Stimulated activated CD4-positive, alpha-beta T cell treated with anti-CD3 and anti-CD28 coated beads, Interleukin-2, amount 100 ng/mL, for 24 hours (primary cell): ENCODE measurements around the gene RNF144A.

ENCODE experiments used
- DNase-seq, 2 donors: peaks; one replicate each; pipeline ENCODE4 v3.0.0-alpha.2; 2020

Gene RNF144A

DNA sequence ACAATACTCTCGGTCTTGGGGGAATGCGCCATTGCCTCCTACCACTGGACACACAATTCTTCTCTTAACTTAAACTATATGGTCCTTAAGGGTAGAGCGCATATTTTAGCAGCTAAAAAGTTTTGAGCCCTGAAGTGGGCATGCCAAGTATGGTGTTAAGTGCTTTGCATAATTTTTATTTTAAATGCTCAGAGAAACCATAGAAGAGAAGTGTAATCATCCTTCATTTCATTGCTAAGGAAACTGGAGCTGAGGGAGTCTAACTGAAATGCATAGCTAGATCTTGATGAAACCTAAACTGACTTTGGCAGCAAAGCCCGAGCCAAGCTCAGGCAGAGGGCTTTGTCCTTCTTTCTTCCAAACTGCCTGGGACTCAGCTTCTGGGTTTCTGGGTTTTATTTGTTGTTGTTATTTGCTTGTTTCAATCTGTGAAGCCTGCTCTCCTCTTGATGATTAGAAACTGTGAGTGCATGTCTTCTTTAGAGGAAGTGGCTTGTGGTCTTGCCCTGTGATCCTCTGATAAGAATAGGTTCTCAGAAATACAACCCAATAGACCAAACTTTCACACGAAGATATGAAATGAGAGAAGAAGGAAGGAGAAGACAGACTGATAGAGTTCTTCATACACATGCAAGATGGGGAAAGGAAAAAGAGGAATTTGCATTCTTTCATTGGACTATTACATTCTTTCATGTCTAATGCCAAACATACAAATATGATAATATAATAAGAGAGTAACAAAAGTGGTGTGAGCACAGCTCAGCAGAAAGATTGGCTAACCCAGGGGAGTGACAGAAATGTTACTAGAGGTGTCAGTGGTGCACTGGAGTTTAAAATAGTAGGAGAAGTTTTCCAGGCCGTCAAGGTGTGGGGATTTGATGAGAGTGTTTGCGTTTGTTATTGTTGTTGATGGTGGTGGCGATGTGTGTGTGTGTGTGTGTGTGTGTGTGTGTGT lies 7.5 kb upstream of the RNF144A start:
- no peak for DNase-seq

DNA sequence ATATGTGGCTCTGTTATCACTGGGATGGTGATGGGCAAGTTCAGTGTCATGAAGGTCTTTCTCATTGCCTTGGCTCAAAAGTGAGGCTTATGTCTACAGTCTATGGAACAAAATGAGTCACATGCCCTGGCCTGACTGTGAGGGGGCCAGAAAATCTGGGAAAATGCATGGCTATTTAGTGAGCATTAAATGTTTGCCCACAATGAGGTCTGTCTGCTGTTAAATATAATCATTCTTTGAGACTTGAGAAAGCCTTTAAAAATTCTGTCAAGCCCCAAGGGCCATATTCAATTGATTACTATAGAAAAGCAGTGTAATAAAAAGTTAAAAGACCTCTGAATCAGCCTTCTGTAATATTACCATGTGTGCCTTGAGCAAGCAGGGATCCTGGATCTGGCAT lies 5.5 kb upstream of the RNF144A start:
- DNase-seq: no peak

DNA sequence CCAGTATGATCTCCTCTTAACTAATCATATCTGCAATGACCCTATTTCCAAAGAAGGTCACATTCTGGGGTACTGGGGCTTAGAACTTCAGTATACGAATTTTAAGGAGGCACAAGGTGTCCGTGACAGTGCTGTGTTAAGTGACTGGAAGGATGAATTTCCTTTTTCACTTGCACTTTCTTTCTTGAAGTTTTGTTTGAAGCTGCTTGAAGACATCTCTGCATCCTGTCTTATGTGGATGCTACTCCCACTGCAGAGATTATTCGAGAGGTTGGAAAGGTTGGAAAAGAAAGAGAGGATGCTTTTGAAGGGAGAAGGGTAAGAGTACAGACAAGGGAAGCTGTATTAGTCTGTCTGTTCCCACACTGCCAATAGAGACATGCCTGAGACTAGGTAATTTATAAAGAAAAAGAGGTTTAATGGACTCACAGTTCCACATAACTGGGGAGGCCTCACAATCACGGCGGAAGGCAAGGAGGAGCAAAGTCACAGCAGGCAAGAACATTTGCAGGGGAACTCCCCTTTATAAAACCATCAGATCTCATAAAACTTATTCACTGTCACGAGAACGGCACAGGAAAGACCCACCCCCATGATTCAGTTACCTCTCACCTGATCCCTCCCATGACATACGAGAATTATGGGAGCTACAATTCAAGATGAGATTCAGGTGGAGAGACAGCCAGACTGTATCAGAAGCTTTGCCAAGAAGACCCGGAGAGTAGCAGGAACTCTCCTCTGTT lies 3.6 kb upstream of the RNF144A start:
- peak; percentile 54 to 57 for DNase-seq

DNA sequence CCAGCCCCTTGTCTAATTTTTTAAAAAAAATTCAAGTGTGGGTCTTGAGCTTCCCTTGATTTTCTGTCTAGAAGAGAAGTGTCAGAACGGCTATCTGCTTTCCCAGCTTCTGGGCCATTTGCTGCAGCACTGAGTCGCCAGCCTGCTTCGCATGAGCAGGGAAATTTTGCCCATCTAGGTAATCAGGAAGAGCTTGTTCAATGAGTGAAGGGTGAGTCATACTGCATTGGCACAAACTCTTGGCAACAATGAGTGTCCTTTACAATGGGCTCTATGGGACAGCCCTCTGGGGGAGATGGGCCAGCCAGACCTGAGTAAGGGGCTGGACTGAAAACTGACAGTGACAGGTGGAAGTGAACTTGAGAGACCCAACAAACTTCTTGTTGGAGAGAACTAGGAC lies 2.4 kb upstream of the RNF144A start:
- no peak for DNase-seq

DNA sequence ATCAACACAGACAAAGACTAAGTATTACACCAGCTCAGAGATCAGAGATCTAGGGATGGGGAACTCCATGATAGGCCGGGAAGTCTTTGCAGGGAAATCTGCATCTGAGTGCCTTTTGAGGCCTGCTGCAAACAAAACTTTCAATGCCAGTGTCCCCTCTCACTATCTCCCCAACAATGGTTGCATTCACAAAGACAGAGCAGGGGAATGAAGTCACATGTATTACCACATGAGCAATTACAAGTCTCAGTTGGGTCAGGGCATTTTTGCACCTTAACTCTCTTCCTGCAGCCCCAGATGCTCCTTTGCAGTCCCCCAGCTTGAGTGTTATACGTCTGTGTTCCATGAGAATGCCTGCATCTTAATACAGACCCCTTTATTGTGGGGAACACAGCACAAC lies 1.8 kb upstream of the RNF144A start:
- no peak for DNase-seq

DNA sequence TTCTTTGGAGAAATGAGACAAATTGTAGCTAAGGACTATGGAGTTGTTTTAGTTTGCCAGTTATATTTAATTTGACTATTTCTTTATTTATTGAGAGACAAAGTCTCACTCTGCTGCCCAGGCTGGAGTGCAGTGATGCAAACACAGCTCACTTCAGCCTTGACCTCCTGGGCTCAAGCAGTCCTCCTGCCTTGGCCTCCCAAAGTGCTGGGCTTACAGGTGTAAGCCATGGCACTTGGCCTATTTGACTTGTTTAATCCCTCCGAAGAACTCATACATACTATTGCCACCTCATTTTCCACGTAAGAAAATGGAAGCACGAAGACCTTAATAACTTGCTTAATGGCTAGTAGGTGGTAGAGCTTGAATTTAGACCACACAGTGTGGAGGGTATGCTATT lies 988 bp upstream of the RNF144A start:
- DNase-seq: no peak

DNA sequence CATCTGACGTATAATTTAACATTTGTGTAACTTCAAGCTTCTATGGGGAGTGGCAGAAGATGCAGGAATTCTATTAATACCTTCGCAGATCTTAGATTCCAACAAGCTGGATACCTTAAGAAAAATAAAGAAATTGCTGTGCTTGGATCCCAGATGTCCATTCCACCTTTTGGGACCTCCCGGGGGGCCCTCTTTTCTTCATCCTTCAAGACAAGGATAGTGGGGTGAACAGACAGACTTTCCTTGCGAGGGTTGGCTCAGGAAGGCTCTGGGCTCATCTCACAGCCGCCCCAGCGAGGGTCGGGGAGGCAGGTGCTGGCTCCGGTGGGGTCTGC lies 509 bp upstream of the RNF144A start:
- no peak for DNase-seq

DNA sequence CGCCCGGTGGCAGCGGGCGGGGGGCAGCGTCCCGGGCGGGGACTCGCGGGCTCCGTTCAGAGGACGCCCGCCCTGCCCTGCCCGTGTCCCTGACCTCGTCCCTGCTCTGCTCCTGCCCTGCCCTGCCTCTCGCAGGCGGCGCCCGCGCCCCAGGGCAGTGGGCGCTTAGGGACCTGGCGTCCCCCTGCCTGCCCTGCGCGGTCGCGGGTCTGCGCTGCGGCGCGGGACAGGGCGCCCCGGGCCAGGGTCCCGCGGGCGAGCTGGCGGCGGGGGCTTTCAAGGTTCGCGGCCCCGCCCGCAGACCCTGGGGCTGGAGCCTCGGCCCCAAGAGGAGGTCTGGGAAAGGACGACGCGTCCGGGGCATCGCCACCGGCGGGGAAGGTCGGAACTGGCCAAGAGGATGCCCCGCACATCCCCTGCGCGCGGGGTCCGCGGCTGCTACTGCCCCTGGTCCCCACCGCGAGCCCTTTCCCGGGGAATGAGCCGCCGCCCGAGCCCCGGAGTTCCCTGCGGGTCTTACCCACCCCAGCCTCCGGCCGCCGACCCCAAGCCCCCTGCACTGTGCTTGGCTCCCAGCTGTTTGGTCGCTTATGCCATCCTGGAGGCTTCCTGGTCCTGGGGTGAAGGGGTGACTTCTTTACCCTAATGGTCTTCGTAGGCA lies 679 bp downstream of the RNF144A start:
- DNase-seq: peak in 1 of 2 donors; percentile 32

DNA sequence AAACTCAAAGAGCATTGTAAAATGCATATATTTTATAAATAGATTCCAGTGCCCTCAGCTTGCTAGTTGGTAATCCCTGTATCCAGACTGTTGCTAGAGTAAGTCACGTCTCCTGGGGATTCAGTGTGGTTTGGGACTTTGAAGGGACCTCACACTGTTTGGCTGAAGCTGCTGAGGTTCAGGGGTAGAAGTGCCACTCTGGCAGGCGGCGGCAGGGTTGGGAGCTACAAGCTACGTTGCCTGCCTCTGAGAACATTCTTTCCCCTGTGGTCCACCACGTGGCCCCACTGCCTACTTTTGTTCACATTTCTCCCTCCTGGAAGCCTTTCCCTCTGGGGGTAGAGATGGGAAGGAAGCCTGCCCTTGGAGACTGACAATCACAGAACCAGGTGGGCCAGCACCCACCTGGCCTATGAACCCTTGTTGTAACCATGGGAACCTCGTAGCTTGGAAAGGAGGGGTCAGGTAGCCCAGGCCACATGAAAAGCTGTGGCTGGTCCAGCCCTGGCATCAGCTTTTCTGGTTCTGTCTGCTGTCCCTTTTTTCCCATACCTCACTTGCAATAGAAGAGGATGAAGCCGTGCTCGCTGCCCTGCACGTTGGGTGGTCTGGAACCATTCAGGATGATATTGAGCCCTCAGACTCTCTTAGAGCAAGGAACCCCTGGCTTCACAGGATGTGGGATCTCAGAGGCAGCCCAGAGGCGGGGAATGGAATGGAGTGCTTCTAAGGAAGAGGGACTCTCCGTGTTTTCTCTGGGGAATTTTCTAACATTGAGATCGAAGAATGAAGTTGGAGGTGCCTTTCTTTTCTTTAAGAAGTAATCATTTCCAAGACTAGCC lies 2.9 kb downstream of the RNF144A start:
- no peak for DNase-seq

DNA sequence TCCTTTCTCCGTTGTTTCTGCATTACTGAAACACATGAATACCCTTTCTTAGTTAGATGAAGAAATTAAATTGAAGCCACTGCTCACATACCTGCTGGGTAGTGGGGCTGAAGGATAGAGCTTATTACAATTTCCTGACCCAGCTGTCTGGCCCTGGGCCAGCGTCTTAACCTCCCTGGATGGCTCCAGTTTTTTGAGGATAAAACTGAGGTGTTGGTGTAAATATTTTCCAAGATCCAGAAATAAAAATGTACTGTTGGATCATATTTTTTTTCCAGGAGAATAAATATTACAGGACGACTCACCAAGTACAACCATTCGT lies 3.5 kb downstream of the RNF144A start:
- DNase-seq: no peak

DNA sequence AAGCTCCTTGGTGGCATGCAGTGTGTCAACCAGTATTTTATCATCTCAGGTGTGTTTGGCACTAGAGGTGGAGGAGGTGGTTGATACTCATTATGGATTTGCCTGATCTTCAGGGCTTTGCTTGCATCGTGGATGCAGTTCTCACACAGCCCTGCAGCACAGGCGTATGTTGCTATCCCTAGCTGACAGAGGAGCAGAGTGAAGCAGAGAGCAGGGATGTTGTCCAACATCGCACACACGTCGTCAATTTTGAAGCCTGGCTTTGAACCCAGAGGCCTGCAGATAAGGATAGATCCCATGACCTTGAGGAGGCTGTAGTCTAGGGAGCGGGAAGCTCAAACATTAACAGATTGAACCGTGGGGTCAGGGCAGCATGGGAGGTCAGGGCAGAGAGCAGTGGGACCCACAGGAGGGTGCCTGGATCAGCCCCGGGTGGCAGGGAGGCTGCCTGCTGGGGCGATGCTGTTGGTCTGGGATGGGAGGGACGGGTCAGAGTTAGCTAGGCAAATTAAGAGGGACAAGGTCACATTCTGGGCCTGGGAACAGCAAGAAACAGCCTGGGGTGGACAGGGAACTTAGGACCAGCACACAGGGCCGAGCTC lies 4.2 kb downstream of the RNF144A start:
- DNase-seq: no peak

DNA sequence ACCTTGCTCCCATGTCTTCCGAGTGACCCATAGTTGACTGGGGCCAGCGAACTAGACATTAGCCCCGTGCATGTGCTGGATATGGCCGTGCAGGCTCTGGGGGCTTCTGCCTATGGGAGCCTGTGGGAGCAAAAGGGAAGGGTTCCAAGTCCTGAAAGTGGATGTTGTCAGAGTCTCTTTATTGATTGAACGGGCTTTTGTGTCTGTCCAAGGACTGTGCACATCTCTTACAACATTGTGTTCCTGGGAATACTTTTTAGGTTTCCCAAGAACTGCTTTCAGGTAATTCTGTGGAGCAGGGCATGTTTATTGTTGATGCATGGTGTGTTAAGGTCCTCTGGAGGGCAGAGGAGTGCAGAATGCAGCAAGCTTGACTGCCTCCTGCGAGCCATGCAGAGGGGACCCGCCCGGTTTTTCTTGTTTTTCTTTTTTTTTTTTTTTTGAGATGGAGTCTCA lies 5.0 kb downstream of the RNF144A start:
- DNase-seq: no peak

DNA sequence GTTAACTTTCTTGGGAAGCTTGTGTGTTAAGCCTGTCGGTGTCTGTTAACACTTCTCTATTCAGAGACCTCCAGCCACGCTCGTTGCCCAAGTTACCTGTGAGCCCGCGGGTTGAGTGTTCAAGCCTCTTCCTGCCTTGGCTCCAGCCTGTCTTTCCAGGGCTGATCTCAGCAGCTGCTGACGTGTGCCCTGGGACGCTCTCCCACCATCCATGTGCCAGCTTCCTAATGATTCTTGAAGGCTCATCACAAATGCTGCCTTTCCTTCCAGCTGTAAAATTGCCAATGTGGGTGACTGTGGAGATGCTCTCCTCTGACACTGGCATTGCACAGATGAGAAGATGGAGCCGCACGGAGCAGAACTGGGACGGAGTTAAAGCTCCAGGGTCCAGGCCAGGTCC lies 6.1 kb downstream of the RNF144A start:
- DNase-seq: no peak

DNA sequence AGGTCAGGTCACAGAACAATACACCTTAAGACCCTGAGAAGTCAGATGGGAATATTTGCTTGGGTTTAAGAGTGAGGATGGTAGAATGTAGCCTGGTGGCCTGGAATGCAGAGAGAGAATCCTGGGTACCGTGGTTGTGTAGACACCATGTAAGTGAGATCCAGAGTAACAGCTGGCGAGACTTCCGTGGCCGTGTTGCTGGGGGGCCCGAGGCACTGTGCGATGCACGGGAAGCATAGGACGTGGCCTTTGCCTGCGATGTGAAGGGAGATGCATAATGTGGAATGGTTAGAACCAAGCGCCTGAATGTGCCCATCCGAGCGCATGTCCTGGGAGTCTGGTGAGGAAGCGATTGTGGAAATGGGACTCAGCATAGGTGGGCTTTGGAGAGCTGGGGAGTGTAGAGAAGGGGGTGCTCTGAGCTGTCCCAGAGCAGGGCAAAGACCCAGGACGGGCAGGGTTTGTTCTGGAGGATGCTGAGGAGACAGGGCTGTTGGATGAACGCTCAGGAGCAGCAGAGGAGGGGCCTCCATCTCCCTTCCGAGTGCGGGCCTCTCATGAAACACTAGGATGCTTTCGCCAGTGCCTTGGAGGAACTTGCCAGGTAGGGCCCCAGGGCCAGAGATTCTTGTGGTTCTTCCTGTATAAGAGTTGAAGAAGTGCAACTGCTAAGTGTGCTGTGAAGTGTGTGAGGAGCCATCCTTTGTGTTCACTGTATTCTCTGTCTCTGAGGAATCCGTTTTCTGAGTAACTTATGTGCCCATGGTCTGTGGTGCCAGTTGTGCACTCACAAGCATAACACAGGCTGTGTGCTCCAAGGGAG lies 7.1 kb downstream of the RNF144A start:
- DNase-seq: no peak

DNA sequence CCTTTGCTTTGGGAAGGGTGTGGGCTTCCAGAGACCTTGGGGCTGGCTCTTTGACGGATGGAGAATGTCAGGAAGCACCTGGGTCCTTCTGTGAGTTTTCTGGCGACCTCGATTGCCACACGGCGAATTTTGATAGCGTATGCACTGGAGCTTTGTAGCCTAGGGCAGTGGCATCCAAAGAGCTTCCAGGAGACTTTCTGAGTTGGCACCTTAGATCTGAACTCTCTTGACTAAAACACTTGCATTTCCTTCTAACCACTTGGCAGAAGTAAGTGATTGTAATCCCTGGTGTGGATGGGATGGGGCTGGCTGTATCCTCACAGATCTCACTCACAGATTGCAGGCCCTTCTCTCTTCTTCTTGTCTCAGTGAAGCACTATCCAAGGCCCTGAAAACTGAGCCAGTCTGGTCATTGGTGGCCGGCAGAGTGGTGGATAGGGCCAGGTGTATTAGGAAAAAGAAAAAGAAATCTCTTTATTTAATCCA lies 7.8 kb downstream of the RNF144A start:
- DNase-seq: no peak

DNA sequence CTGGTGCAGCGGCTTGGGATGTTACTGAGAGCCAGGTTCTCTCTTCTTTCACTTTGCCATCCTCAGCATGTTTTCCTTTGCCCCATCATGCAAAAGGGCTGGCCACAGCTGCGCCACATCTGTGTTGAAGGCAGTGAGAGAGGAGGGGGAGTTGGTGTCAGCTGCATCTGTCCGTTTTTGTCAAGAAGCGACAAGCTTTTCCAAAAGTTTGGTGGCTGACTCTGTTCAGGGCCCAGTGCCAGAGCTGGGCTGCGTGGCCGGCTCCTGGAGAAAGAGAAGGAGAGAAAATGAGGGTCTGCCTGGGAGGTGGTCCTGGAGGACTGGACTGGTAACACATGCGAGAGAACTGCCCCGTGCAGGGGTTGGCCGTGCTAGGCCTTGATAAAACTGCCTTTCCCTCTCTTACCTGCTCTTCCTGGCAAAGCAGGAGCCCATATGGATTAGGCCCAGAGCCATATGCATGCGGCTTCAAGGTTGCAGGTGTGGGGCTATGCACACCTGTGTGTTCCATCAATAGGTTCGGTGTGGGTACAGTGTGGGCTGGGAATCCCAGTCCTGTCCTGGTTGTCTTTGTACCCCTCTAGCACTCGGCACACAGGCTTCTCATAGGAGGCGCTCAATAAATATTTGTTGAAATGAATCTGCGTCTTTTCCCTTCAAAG lies 9.0 kb downstream of the RNF144A start:
- DNase-seq: no peak

DNA sequence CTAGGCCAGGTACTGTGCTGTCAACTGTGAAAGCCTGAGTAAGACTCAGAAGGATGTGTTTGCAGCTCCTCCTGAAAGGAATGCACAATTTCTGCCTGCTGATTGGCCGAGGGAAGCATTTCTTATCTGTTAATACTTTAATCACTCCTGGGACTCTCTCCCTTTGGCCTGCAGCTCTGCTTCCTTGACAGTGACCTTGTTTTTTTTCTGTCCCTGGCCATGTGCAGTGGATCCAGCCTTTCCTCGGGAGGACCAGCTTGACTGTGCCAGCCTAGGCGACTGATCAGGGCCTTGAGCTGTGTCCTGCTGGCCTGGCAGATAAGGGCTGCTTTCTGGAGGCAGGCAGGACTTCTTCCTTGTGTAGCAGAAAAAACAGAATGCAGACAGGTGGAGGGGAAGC lies 10.0 kb downstream of the RNF144A start:
- no peak for DNase-seq

DNA sequence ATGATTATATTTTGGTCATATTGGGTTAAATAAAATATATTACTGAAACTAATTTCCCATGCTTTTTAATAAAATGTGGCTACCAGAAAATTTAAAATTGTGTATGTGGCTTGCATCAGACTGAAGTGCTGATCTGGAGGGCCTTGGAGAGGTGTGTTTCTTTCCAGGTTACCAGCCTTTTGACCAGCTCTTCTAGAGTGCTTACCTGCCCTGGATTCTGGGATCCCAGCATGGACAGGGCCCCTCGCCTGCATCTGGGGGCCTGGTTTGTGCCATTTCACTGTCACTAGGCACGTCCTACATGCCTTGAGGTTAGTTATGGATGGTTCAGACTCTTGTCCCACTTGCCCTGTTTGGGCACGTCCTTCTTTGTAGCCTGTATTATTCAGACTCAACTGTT lies 10.5 kb downstream of the RNF144A start:
- no peak for DNase-seq

DNA sequence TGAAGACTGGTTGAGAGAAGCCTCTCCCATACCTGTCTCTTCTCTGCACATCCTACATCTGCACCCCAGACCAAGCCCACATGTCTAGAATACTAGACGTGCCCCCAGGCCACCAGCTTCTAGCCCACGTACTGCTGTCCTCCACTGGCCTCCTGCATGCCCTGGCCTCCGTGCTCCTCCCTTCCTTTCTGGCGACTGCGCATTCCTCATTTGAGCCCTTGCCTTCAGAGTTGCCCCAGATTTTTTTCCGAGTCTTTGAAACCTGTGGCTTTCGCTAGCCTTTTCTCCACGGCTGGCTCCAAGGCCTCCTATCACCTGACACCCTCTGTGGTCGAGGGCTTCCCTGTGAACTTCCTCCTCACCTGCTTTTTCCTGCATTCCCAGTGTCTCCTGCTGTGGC lies 11.2 kb downstream of the RNF144A start:
- DNase-seq: no peak

DNA sequence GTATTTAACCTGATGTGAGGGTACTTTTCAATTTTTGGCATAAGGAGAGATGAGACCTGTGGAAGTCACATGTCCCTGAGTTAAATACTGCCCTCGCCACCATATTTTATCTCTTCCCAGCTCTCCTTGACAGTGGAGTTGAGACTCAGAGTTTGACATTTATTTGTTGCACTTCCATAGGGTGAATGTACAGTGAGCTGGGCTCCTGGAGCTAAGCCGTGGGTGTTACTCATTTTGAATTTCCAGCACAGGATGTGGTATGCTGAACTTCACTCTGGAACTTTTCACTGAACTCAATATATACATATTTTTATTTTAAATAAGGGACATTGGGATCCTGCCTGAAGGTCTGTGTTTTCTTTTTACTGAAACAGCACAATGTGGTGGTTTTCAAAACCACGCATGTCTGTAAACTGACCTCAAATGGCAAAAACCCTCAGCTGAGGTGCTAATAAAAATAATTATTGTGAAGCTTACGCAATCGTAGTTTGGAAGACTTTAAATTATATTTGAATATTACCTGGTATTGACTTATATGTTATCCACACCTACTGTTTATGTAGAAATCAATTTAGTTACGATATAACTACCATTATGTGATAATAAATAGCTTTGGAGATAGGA lies 12.1 kb downstream of the RNF144A start:
- no peak for DNase-seq
